ENCODE results near the gene PSMA3. TPM values are rescaled to one million over a fixed set of nuclear protein-coding genes. Genes with fewer than 3 reads are reported as not detected.
A peak's percentile ranks its signal among the peaks of the same experiment; 100 is the strongest.

PSMA3 gene
- total and polyA plus RNA-seq, 3 experiments from 2014 or later = 150 to 343 (median 334) TPM

GRCh38 chr14:58309086-58309485 lies 64.4 kb downstream of the PSMA3 start:
- no peaks in the 10 kb centered on the region for H3K4me1 ChIP-seq (ENCODE audit: insufficient read depth, low read length)
- no peaks in the 10 kb centered on the region for H3K9me3 ChIP-seq (ENCODE audit: low read length)
- Mint-ChIP-seq H3K9me3 (no peaks in the 10 kb centered on the region), H3K4me1 (peaks cover 22 to 71% (median 32%) of the 10 kb centered on the region in 3 donors), H3K4me3 (no peak overlapping the region), H3K27me3 (no peaks in the 10 kb centered on the region), H3K36me3 (peaks cover 5 to 78% (median 21%) of the 10 kb centered on the region in 3 donors), H3K27ac (peak overlapping the region in 2 of 8 donors; percentile 24 to 56)
- ChIA-PET CTCF (no interaction called here), POLR2A (no interaction called here)
- H3K27ac ChIP-seq (ENCODE audit: low read depth, low read length) = no peak overlapping the region
- H3K27me3 ChIP-seq (ENCODE audit: insufficient read depth, low read length, poor library complexity, severe bottlenecking) = no peaks in the 10 kb centered on the region
- no peak overlapping the region for H3K4me3 ChIP-seq (ENCODE audit: low read length)
- peaks cover 14% of the 10 kb centered on the region for H3K36me3 ChIP-seq (ENCODE audit: insufficient read depth, low read length)
- no peak for DNase-seq

DNA sequence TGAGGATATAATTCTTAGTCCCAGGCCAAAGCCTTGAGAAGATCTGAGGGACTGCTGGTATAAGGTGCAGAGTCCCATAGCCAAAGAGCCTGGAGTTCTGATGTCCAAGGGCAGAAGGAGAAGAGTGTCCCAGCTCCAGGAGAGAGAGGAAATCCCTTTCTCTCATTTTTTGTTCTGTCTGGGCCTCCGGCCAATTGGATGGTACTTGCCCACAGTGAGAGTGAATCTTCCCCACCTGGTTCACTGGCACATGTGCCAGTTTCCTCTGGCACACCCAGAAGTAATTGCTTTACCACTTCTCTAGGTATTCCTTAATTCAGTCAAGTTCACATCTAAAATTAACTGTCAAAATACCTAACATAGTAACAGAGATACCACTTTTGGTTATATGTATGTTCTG lies 69.1 kb downstream of the PSMA3 start:
- Histone ChIP-seq H3K27me3 (ENCODE audit: insufficient read depth, low read length, poor library complexity, severe bottlenecking) (no peaks in the 10 kb centered on the region), H3K9me3 (ENCODE audit: low read length) (no peaks in the 10 kb centered on the region), H3K4me1 (ENCODE audit: insufficient read depth, low read length) (no peaks in the 10 kb centered on the region), H3K27ac (ENCODE audit: low read depth, low read length) (no peak overlapping the region), H3K36me3 (ENCODE audit: insufficient read depth, low read length) (no peaks in the 10 kb centered on the region), H3K4me3 (ENCODE audit: low read length) (no peak overlapping the region)
- H3K27me3 Mint-ChIP-seq = no peaks in the 10 kb centered on the region
- ChIA-PET POLR2A (interaction anchor here (1.3 kb wide), 1 partner anchor 16 kb away, joined by 4 read pairs; the partner anchor contains the start of gene ARID4A), CTCF (no interaction called here)
- no peak overlapping the region for H3K4me3 Mint-ChIP-seq
- H3K9me3 Mint-ChIP-seq = no peaks in the 10 kb centered on the region
- no peak for DNase-seq
- peaks cover 7 to 66% (median 16%) of the 10 kb centered on the region in 3 donors for H3K36me3 Mint-ChIP-seq
- H3K27ac Mint-ChIP-seq = peak overlapping the region in 4 of 8 donors; percentile 59 to 75 (median 64)
- peaks cover 11 to 42% (median 22%) of the 10 kb centered on the region in 3 donors for H3K4me1 Mint-ChIP-seq

DNA sequence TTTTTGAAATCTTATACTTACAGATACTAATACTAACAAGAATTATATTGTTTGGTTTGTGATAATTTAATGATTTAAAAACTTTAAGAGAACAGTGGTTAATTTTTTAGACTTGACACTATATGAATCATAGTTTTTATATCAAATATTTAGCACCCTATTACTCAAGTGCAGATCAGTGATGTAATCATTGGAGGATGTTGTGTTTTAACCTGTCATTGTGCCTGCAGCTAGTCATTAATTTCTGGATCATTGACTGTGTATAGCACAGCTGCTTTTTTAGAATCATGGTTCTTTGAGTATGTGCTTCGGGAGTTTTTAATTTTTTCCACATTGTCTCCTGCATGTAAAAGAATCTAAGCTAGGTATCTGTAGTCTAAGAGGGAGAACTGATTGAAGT lies 71.0 kb downstream of the PSMA3 start:
- Histone ChIP-seq H3K4me3 (ENCODE audit: low read length) (no peak overlapping the region), H3K27me3 (ENCODE audit: insufficient read depth, low read length, poor library complexity, severe bottlenecking) (no peaks in the 10 kb centered on the region), H3K27ac (ENCODE audit: low read depth, low read length) (no peak overlapping the region), H3K9me3 (ENCODE audit: low read length) (no peaks in the 10 kb centered on the region), H3K4me1 (ENCODE audit: insufficient read depth, low read length) (no peaks in the 10 kb centered on the region), H3K36me3 (ENCODE audit: insufficient read depth, low read length) (no peaks in the 10 kb centered on the region)
- Mint-ChIP-seq H3K9me3 (no peaks in the 10 kb centered on the region), H3K27ac (peak overlapping the region in 2 of 8 donors; percentile 35 to 64), H3K27me3 (no peaks in the 10 kb centered on the region), H3K36me3 (peaks cover 3 to 63% (median 12%) of the 10 kb centered on the region in 3 donors), H3K4me1 (peaks cover 6 to 26% (median 13%) of the 10 kb centered on the region in 3 donors), H3K4me3 (peak overlapping the region in 1 of 7 donors; percentile 13)
- ChIA-PET POLR2A (no interaction called here), CTCF (no interaction called here)
- DNase-seq = no peak

Other genes starting within 250 kb of the PSMA3 start
- not detected for gene ARMH4, start 92.6 kb upstream of the PSMA3 start, total RNA-seq
- gene ARMH4, start 92.6 kb upstream of the PSMA3 start, polyA plus RNA-seq = 1.2 TPM
- gene ACTR10, start 44.7 kb upstream of the PSMA3 start, total RNA-seq = 10 to 100 TPM; 38.7 to 41.5 TPM
- 81.9 TPM for gene ACTR10, start 44.7 kb upstream of the PSMA3 start, polyA plus RNA-seq
- gene ARID4A, start 53.7 kb downstream of the PSMA3 start, total RNA-seq = 10 to 100 TPM; 19.6 to 20.4 TPM
- gene ARID4A, start 53.7 kb downstream of the PSMA3 start, polyA plus RNA-seq = 38.3 TPM
- under 1 TPM in 1 of 2 experiments, not detected in 1; 0.37 TPM for gene TOMM20L, start 151.1 kb downstream of the PSMA3 start, total RNA-seq
- gene TOMM20L, start 151.1 kb downstream of the PSMA3 start, polyA plus RNA-seq = not detected
- gene TIMM9, start 182.7 kb downstream of the PSMA3 start, total RNA-seq = 10 to 100 TPM; 84.3 to 96.7 TPM
- gene TIMM9, start 182.7 kb downstream of the PSMA3 start, polyA plus RNA-seq = 75.4 TPM
- gene KIAA0586, start 182.9 kb downstream of the PSMA3 start, total RNA-seq = 10 to 100 TPM; 19.3 to 20.3 TPM
- 19.3 TPM for gene KIAA0586, start 182.9 kb downstream of the PSMA3 start, polyA plus RNA-seq